Liver (tissue), 9 donors: Measurements from ENCODE around the gene SCARB1. TPM values are rescaled to one million over a fixed set of nuclear protein-coding genes. Genes with fewer than 3 reads are reported as not detected.

Source experiments
- DNase-seq: peaks from one replicate; pipeline ENCODE4 v3.0.0-alpha.2; 2017; ENCODE audit warnings: low spot score
- H3K27ac ChIP-seq, 2 donors: one replicate each; pipeline ENCODE4 v1.7.0; 2013; ENCODE audit warnings: inconsistent platforms in 2 of 2, low read length in 2 of 2, control low read depth in 1 of 2, low read depth in 1 of 2, mild to moderate bottlenecking in 1 of 2
- H3K27me3 ChIP-seq, 4 donors: one replicate each; pipeline versions ENCODE4 v1.6.1 to v1.7.0; 2013; ENCODE audit warnings: low read length in 3 of 4, inconsistent platforms in 1 of 4, mild to moderate bottlenecking in 1 of 4, moderate library complexity in 1 of 4; ENCODE audit not compliant: control insufficient read depth in 4 of 4, insufficient read depth in 4 of 4
- H3K36me3 ChIP-seq, 4 donors: one replicate each; pipeline versions ENCODE4 v1.6.1 to v1.7.0; 2013; ENCODE audit warnings: low read length in 3 of 4, mild to moderate bottlenecking in 3 of 4, low read depth in 1 of 4, moderate library complexity in 1 of 4; ENCODE audit not compliant: control insufficient read depth in 4 of 4, insufficient read depth in 3 of 4
- H3K4me1 ChIP-seq, 4 donors: one replicate each; pipeline versions ENCODE4 v1.6.1 to v1.7.0; 2013; ENCODE audit warnings: low read length in 3 of 4, mild to moderate bottlenecking in 3 of 4, moderate library complexity in 1 of 4; ENCODE audit not compliant: control insufficient read depth in 4 of 4, insufficient read depth in 4 of 4
- H3K4me3 ChIP-seq, 3 donors: one replicate each; pipeline versions ENCODE4 v1.6.1 to v1.7.0; 2013; ENCODE audit warnings: low read length in 3 of 3, control low read depth in 1 of 3, low read depth in 1 of 3, mild to moderate bottlenecking in 1 of 3
- H3K9ac ChIP-seq, 2 donors: one replicate each; pipeline ENCODE4 v1.7.0; 2013; ENCODE audit warnings: low read length in 2 of 2, mild to moderate bottlenecking in 2 of 2, moderate library complexity in 2 of 2, control low read depth in 1 of 2, low read depth in 1 of 2
- H3K9me3 ChIP-seq, 4 donors: one replicate each; pipeline versions ENCODE4 v1.6.1 to v1.7.0; 2013; ENCODE audit warnings: low read length in 3 of 4; ENCODE audit not compliant: control insufficient read depth in 4 of 4
- ATF3 ChIP-seq: IDR thresholded peaks from 2 replicates; pipeline ENCODE4 v1.6.1; 2016; ENCODE audit warnings: antibody characterized with exemption
- CTCF ChIP-seq: fragments of 150-350 bp; IDR thresholded peaks from 2 replicates; pipeline ENCODE4 v1.5.1; 2017; ENCODE audit warnings: improper control_type of control experiment, low read depth, low read length; ENCODE audit not compliant: missing input control
- EGR1 ChIP-seq, 2 donors: IDR thresholded peaks; 2 replicates each; pipeline ENCODE4 v1.6.1; 2016 to 2018; ENCODE audit warnings: antibody characterized with exemption in 2 of 2, low read depth in 2 of 2
- FOXA1 ChIP-seq: IDR thresholded peaks from 2 replicates; pipeline ENCODE4 v1.6.1; 2016; ENCODE audit warnings: antibody characterized with exemption
- FOXA2 ChIP-seq: IDR thresholded peaks from 2 replicates; pipeline ENCODE4 v1.6.1; 2016; ENCODE audit warnings: antibody characterized with exemption
- GABPA ChIP-seq, 2 donors: IDR thresholded peaks in 1 of 2; conservative IDR thresholded peaks in 1 of 2; 2 replicates each; pipeline ENCODE4 v1.6.1; 2016; ENCODE audit warnings: antibody characterized with exemption in 2 of 2, mild to moderate bottlenecking in 1 of 2, moderate library complexity in 1 of 2
- HNF4A ChIP-seq, 2 donors: conservative IDR thresholded peaks; 2 replicates each; pipeline ENCODE4 v1.6.1; 2016; ENCODE audit warnings: antibody characterized with exemption in 2 of 2, mild to moderate bottlenecking in 2 of 2
- HNF4G ChIP-seq: IDR thresholded peaks from 2 replicates; pipeline ENCODE4 v1.6.1; 2016; ENCODE audit warnings: antibody characterized with exemption
- JUND ChIP-seq, 2 donors: IDR thresholded peaks; 2 replicates each; pipeline ENCODE4 v1.6.1; 2016; ENCODE audit warnings: antibody characterized with exemption in 2 of 2
- NR2F2 ChIP-seq: IDR thresholded peaks from 2 replicates; pipeline ENCODE4 v1.6.1; 2016; ENCODE audit warnings: antibody characterized with exemption
- RAD21 ChIP-seq, 2 donors: IDR thresholded peaks; 2 replicates each; pipeline ENCODE4 v1.6.1; 2016; ENCODE audit warnings: antibody characterized with exemption in 2 of 2, mild to moderate bottlenecking in 2 of 2
- RXRA ChIP-seq, 2 donors: IDR thresholded peaks; 2 replicates each; pipeline ENCODE4 v1.6.1; 2017 to 2018; ENCODE audit warnings: antibody characterized with exemption in 2 of 2, mild to moderate bottlenecking in 1 of 2
- SP1 ChIP-seq: IDR thresholded peaks from 2 replicates; pipeline ENCODE4 v1.6.1; 2018; ENCODE audit warnings: antibody characterized with exemption, mild to moderate bottlenecking
- TAF1 ChIP-seq: conservative IDR thresholded peaks from 2 replicates; pipeline ENCODE4 v1.6.1; 2016; ENCODE audit warnings: antibody characterized with exemption, mild to moderate bottlenecking
- YY1 ChIP-seq: IDR thresholded peaks from 2 replicates; pipeline ENCODE4 v1.6.1; 2016; ENCODE audit warnings: antibody characterized with exemption, mild to moderate bottlenecking
- WGBS: extraction: QIAGEN DNeasy Blood & Tissue Kit; methylation state at CpG from one replicate; pipeline ENCODE4 v1.1.7; 2013; 5-methylcytosine and 5-hydroxymethylcytosine counted together
- polyA plus RNA-seq, 2 donors: library from polyadenylated mRNA; stranded (reverse) in 1 of 2; unstranded in 1 of 2; fragments of 200-250 nt in 1 of 2; fragments of >200 nt in 1 of 2; fragmentation: Nextera tagmentation in 1 of 2; extraction: Ambion mirVana in 1 of 2; gene quantifications; one replicate each; pipeline versions ENCODE4 v1.2.1 to v1.2.3, GENCODE V29; 2013 to 2015
- total RNA-seq, 2 donors: library from RNA; depleted of rRNA; stranded (reverse); fragments of >200 nt; gene quantifications; one replicate each; pipeline ENCODE4 v1.2.3, GENCODE V29; 2014
- TF ChIP-seq, protein P1 (sequence below): IDR thresholded peaks from 2 replicates; pipeline ENCODE4 v1.6.1; 2016; ENCODE audit warnings: antibody characterized with exemption
- TF ChIP-seq, protein P2 (sequence below): IDR thresholded peaks from 2 replicates; pipeline ENCODE4 v1.6.1; 2016; ENCODE audit warnings: antibody characterized with exemption
- TF ChIP-seq, protein P3 (sequence below): IDR thresholded peaks from 2 replicates; pipeline ENCODE4 v1.6.1; 2016; ENCODE audit warnings: antibody characterized with exemption, mild to moderate bottlenecking
- donor health status: healthy.
- donor health status: healthy.
- donor health status: healthy.
- donor health status: healthy.
- donor health status: healthy.

Gene SCARB1
- total and polyA plus RNA-seq, 4 donors, result 85.3 to 289 (median 141) TPM

DNA sequence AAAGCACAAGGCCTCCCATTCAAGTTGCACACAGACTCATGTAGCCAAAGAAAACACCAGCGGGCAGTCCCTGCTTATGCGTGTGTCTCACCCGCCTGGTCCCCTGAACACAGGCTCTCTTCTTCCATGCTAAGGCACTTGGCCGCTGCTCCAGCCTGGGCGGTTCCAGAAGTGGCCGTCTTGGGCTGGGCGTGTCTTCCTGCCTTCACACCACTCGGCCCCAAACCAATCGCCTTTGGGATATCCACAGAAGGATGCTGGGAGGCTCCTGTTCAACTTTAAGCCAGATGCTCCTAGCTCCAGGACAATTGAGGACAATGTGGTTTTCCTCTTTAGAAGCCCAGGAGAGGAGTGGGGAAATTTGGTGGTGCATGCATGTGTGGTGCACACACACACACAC is 2.2 kb downstream of the SCARB1 start:
- Histone ChIP-seq H3K4me3 (no peak overlapping the region), H3K4me1 (peaks cover 11 to 45% (median 33%) of the 10 kb centered on the region in 4 donors), H3K9ac (peak overlapping the region in 1 of 2 donors; percentile 14), H3K36me3 (peaks cover 2 to 10% (median 3%) of the 10 kb centered on the region in 4 donors), H3K27ac (peak overlapping the region in 1 of 2 donors; percentile 4), H3K27me3 (no peaks in the 10 kb centered on the region), H3K9me3 (no peaks in the 10 kb centered on the region)
- WGBS, result 50% methylated on average over 9 of the region's 9 CpGs
- no peak for TF ChIP-seq ATF3
- no peak for TF ChIP-seq NR2F2
- no peak for TF ChIP-seq YY1
- no peak for TF ChIP-seq JUND (IDR thresholded peaks at IDR 0.05)
- no peak for TF ChIP-seq GABPA (IDR thresholded peaks at IDR 0.05 in 1 of 2, conservative IDR thresholded peaks at IDR 0.05 in 1 of 2)
- no peak for TF ChIP-seq RAD21 (IDR thresholded peaks at IDR 0.05)
- DNase-seq, result no peak

DNA sequence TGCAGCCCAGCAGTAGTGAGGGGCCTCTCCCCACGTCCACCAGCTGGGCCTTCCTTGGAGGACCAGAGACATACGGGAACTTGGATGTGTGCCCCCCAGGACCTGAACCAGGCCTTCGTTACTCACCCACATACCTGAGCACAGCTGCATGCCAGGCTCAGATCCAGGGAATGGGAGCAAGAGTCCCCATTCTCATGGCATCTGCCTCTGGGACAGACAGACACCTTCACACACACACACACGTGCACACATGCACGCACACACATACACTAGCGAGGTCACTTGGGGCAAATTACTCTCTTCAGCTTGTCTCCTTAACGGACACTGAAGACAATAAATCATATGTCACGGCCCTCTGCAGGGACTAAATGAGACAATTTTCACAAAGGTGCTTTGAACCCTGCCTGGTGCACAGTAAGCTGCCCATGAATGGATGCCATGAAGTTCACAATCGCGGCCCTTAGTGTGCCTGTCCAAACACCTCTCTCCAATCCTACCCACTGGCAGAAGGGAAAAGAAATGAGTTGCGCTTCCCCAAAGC is 5.7 kb downstream of the SCARB1 start:
- WGBS, result 88% methylated on average over 11 of the region's 11 CpGs
- H3K4me1 ChIP-seq, result peaks cover 24 to 69% (median 61%) of the 10 kb centered on the region in 4 donors
- TF ChIP-seq NR2F2, result no peak

DNA sequence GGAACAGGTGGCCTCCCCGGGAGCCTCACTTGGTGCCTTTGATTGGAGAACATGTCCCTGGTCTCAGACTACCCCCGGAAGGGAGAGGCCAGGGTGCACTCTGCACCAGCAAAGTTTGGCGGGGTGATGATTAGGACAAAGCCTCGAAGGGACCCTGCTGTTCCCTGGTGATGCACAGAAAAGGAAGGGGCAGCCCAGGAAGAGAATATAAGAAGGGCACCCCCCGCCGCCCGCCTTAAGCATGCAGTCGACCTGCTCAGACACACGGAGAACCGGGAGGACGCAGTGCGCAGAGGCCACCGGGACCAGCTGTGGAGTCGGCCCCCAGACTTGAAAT is 6.9 kb downstream of the SCARB1 start:
- Histone ChIP-seq H3K27me3 (no peaks in the 10 kb centered on the region), H3K9ac (no peak overlapping the region), H3K4me3 (no peak overlapping the region), H3K4me1 (peaks cover 32 to 71% (median 63%) of the 10 kb centered on the region in 4 donors), H3K27ac (peak overlapping the region; percentile 82 to 96), H3K9me3 (no peaks in the 10 kb centered on the region), H3K36me3 (peaks cover 2 to 10% (median 3%) of the 10 kb centered on the region in 4 donors)
- TF ChIP-seq, protein P1, sequence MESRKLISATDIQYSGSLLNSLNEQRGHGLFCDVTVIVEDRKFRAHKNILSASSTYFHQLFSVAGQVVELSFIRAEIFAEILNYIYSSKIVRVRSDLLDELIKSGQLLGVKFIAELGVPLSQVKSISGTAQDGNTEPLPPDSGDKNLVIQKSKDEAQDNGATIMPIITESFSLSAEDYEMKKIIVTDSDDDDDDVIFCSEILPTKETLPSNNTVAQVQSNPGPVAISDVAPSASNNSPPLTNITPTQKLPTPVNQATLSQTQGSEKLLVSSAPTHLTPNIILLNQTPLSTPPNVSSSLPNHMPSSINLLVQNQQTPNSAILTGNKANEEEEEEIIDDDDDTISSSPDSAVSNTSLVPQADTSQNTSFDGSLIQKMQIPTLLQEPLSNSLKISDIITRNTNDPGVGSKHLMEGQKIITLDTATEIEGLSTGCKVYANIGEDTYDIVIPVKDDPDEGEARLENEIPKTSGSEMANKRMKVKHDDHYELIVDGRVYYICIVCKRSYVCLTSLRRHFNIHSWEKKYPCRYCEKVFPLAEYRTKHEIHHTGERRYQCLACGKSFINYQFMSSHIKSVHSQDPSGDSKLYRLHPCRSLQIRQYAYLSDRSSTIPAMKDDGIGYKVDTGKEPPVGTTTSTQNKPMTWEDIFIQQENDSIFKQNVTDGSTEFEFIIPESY, result no peak
- TF ChIP-seq EGR1 (IDR thresholded peaks at IDR 0.05; ENCODE audit: low read depth in 2 of 2) (no peak), NR2F2 (no peak), FOXA2 (no peak), RXRA (IDR thresholded peaks at IDR 0.05) (no peak), HNF4A (conservative IDR thresholded peaks at IDR 0.05) (no peak), TAF1 (no peak), FOXA1 (no peak), YY1 (no peak), ATF3 (no peak), SP1 (no peak), RAD21 (IDR thresholded peaks at IDR 0.05) (no peak), CTCF (no peak), JUND (IDR thresholded peaks at IDR 0.05) (no peak), HNF4G (no peak), GABPA (IDR thresholded peaks at IDR 0.05 in 1 of 2, conservative IDR thresholded peaks at IDR 0.05 in 1 of 2) (no peak)
- TF ChIP-seq, protein P2, sequence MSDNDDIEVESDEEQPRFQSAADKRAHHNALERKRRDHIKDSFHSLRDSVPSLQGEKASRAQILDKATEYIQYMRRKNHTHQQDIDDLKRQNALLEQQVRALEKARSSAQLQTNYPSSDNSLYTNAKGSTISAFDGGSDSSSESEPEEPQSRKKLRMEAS, result no peak
- TF ChIP-seq, protein P3, sequence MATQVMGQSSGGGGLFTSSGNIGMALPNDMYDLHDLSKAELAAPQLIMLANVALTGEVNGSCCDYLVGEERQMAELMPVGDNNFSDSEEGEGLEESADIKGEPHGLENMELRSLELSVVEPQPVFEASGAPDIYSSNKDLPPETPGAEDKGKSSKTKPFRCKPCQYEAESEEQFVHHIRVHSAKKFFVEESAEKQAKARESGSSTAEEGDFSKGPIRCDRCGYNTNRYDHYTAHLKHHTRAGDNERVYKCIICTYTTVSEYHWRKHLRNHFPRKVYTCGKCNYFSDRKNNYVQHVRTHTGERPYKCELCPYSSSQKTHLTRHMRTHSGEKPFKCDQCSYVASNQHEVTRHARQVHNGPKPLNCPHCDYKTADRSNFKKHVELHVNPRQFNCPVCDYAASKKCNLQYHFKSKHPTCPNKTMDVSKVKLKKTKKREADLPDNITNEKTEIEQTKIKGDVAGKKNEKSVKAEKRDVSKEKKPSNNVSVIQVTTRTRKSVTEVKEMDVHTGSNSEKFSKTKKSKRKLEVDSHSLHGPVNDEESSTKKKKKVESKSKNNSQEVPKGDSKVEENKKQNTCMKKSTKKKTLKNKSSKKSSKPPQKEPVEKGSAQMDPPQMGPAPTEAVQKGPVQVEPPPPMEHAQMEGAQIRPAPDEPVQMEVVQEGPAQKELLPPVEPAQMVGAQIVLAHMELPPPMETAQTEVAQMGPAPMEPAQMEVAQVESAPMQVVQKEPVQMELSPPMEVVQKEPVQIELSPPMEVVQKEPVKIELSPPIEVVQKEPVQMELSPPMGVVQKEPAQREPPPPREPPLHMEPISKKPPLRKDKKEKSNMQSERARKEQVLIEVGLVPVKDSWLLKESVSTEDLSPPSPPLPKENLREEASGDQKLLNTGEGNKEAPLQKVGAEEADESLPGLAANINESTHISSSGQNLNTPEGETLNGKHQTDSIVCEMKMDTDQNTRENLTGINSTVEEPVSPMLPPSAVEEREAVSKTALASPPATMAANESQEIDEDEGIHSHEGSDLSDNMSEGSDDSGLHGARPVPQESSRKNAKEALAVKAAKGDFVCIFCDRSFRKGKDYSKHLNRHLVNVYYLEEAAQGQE, result no peak
- DNase-seq, result no peak
- 89% methylated on average over 14 of the region's 14 CpGs for WGBS

More for the DNA sequence above, 5.7 kb downstream of the SCARB1 start:
- peaks cover 2 to 10% (median 3%) of the 10 kb centered on the region in 4 donors for H3K36me3 ChIP-seq
- no peak for DNase-seq
- H3K9me3 ChIP-seq, result no peaks in the 10 kb centered on the region
- H3K9ac ChIP-seq, result no peak overlapping the region
- H3K27me3 ChIP-seq, result no peaks in the 10 kb centered on the region
- peak overlapping the region in 1 of 2 donors; percentile 0 for H3K27ac ChIP-seq
- H3K4me3 ChIP-seq, result no peak overlapping the region
